Small intestine (tissue), 7 donors: ENCODE results near the gene DNAI4. TPM values are rescaled to one million over a fixed set of nuclear protein-coding genes. Genes with fewer than 3 reads are reported as not detected.
A peak's percentile ranks its signal among the peaks of the same experiment; 100 is the strongest.
"Not testable (repeated sequence)": the region's sequence is repeated elsewhere in the genome, so short reads cannot be mapped to it uniquely, and the experiment has no call there.

Source experiments
- DNase-seq, 2 donors: peaks; one replicate each; pipeline versions ENCODE4 v3.0.0 to v3.0.0-alpha.2; 2013
- FAIRE-seq: peaks from 2 replicates; lab custom pipeline; 2012; peaks lifted over from hg19 to GRCh38; lab: Jason Lieb, UNC
- H3K27ac ChIP-seq, 3 donors: one replicate each; pipeline ENCODE4 v1.5.1; 2013; ENCODE audit warnings: low read length in 2 of 3, mild to moderate bottlenecking in 2 of 3, control low read depth in 1 of 3, inconsistent platforms in 1 of 3, low read depth in 1 of 3, moderate library complexity in 1 of 3
- H3K27me3 ChIP-seq, 3 donors: one replicate each; pipeline ENCODE4 v1.6.1; 2013; ENCODE audit warnings: low read length in 3 of 3, inconsistent platforms in 1 of 3; ENCODE audit not compliant: control insufficient read depth in 3 of 3, insufficient read depth in 3 of 3
- H3K36me3 ChIP-seq, 3 donors: one replicate each; pipeline ENCODE4 v1.6.1; 2013; ENCODE audit warnings: low read length in 3 of 3, inconsistent platforms in 1 of 3, low read depth in 1 of 3, mild to moderate bottlenecking in 1 of 3, moderate library complexity in 1 of 3; ENCODE audit not compliant: control insufficient read depth in 3 of 3, insufficient read depth in 2 of 3
- H3K4me1 ChIP-seq, 3 donors: one replicate each; pipeline ENCODE4 v1.6.1; 2013; ENCODE audit warnings: low read length in 2 of 3, inconsistent platforms in 1 of 3, low read depth in 1 of 3, mild to moderate bottlenecking in 1 of 3, moderate library complexity in 1 of 3; ENCODE audit not compliant: control insufficient read depth in 3 of 3, insufficient read depth in 2 of 3
- H3K4me3 ChIP-seq, 3 donors: one replicate each; pipeline ENCODE4 v1.5.1; 2013; ENCODE audit warnings: low read length in 3 of 3, control low read depth in 1 of 3, inconsistent platforms in 1 of 3, low read depth in 1 of 3, mild to moderate bottlenecking in 1 of 3, moderate library complexity in 1 of 3
- H3K9me3 ChIP-seq, 2 donors: one replicate each; pipeline ENCODE4 v1.6.1; 2013; ENCODE audit warnings: low read depth in 1 of 2, low read length in 1 of 2; ENCODE audit not compliant: control insufficient read depth in 2 of 2, insufficient read depth in 1 of 2
- WGBS, 3 donors: extraction: QIAGEN DNeasy Blood & Tissue Kit; methylation state at CpG; one replicate each; pipeline ENCODE4 v1.1.7; 2013; 5-methylcytosine and 5-hydroxymethylcytosine counted together
- polyA plus RNA-seq, 4 donors: library from polyadenylated mRNA; stranded (reverse) in 3 of 4; unstranded in 1 of 4; fragments of 200-250 nt in 3 of 4; fragments of 120-200 nt in 1 of 4; gene quantifications; one replicate each; pipeline versions ENCODE4 v1.2.1 to v1.2.3, GENCODE V29; 2013
- donor health status: healthy with polysubstance abuse.
- donor health status: control.
- donor health status: control.
- donor health status: Bipolar disorder and iron deficiency.
- donor health status: healthy.

Gene DNAI4
- polyA plus RNA-seq, 4 donors = 0.54 to 3.4 (median 0.96) TPM

DNA sequence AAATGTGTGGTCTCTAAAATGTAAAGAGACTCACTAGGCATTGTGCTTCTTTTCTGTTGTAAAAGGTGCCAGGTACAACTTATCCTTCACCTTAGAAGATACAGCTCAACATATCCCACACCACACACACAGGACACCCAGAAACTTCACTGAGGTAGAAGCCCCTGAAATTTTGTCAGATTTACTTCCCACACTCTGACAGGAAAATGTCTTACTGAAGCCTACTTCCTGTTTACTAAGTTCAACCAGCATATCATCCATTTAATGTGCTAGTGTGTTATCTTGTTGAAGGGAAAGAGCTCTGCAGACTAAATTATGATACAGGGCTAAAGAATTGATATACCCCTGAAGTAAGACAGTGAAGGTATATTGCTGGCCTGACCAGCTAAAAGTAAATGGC is 83.7 kb downstream of the DNAI4 start:
- H3K27ac ChIP-seq = no peak overlapping the region
- no peaks in the 10 kb centered on the region for H3K27me3 ChIP-seq
- H3K9me3 ChIP-seq = no peaks in the 10 kb centered on the region
- peaks cover 0 to 3% (median 0%) of the 10 kb centered on the region in 3 donors for H3K4me1 ChIP-seq
- H3K4me3 ChIP-seq = no peak overlapping the region
- FAIRE-seq = no peak
- no peak for DNase-seq
- H3K36me3 ChIP-seq = no peaks in the 10 kb centered on the region

DNA sequence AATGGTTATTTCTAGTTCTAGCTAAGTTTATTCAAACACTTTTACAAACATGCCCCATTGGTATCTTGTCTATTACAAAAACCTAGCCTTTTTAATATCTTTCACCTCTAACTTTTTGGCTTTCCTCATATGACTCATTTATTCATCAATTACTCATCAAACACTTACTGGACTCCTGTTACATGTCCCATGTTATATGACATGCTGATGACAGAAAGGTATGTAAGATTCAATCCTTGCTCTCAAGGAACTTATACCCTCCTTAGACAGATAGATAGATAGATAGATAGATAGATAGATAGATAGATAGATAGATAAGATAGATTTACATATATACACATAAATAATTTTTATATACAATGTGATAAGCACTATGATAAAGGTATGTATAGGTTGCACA is 89.7 kb downstream of the DNAI4 start:
- no peak for FAIRE-seq
- Histone ChIP-seq H3K36me3 (no peaks in the 10 kb centered on the region), H3K27me3 (no peaks in the 10 kb centered on the region), H3K27ac (no peak overlapping the region), H3K4me1 (no peaks in the 10 kb centered on the region), H3K9me3 (no peaks in the 10 kb centered on the region), H3K4me3 (no peak overlapping the region)
- no peak for DNase-seq

DNA sequence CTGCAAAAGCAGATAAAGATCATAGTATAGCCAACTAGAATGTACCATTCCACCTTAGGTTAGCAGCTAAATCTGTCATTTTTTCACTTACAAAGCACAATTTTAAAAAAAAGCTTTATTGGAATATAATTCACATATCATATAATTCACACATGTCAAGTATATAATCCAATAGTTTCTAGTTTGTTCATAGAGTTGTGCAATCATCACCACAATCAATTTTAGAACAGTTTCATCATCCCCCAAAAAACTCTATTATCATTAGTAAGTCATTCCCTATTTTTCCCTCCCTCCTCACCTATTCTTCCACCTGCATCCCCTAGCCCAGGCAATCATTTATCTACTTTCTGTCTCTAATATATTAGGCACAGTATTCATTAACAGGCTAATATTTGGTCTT is 91.5 kb downstream of the DNAI4 start:
- Histone ChIP-seq H3K4me1 (no peaks in the 10 kb centered on the region), H3K36me3 (no peaks in the 10 kb centered on the region), H3K9me3 (no peaks in the 10 kb centered on the region), H3K27me3 (no peaks in the 10 kb centered on the region), H3K27ac (no peak overlapping the region), H3K4me3 (no peak overlapping the region)
- FAIRE-seq (peak; percentile 10), DNase-seq (no peak)

DNA sequence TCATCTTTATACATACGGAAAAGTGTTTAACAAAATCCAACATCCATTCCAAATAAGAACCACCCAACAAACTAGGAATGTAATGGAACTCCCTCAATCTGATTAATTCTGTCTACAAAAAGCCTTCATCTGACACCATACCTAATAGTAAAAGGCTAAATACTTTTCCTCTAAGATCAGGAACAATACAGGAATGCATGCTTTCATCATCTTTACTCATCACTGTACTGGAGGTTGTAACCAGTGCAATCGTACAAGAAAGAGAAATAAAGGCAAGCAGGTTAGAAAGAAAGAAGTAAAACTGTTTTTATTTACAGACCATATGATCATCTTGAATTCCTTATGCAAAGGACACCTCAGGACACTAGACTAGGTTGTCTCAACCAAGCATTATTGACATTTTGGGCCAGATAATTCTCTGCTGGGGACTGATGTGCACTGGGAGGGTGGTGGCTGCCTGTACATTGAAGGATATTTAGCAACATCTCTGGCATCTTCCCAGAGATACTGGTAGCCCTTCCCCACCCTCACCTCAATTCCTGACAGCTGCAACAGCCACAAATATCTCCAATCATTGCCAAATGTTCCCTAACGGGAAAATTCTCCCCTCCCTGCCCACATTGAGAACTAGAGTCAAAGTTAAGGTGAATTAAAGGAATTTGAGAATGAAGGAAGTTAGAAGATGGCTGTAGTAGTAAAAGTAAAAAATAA is 93.0 kb downstream of the DNAI4 start:
- H3K4me3 ChIP-seq = no peak overlapping the region
- no peak for DNase-seq
- H3K9me3 ChIP-seq = no peaks in the 10 kb centered on the region
- no peak for FAIRE-seq
- H3K27ac ChIP-seq = no peak overlapping the region
- H3K36me3 ChIP-seq = no peaks in the 10 kb centered on the region
- H3K4me1 ChIP-seq = no peaks in the 10 kb centered on the region
- H3K27me3 ChIP-seq = no peaks in the 10 kb centered on the region
- 72 to 82% (median 75%) methylated on average over 3 of the region's 3 CpGs for WGBS, 3 donors

DNA sequence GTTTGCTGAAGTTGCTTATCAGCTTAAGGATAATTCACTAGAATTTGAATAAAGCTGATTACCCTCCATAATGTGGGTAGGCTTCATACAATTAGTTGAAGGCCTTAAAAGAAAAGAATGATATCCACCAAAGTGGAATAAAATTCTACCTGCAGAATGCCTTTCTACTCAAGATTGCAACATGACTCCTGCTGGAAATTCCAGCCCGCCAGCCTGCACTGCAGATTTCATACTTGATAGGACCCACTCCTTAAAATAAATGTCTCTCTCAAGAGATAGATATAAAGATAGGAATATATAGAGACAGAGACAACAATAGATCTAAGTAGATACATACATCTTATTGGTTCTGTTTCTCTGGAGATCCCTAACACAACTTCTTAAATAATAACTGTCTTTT is 99.9 kb downstream of the DNAI4 start:
- 97% methylated on average over 1 of the region's 1 CpG for WGBS, 3 donors
- no peak for FAIRE-seq

DNA sequence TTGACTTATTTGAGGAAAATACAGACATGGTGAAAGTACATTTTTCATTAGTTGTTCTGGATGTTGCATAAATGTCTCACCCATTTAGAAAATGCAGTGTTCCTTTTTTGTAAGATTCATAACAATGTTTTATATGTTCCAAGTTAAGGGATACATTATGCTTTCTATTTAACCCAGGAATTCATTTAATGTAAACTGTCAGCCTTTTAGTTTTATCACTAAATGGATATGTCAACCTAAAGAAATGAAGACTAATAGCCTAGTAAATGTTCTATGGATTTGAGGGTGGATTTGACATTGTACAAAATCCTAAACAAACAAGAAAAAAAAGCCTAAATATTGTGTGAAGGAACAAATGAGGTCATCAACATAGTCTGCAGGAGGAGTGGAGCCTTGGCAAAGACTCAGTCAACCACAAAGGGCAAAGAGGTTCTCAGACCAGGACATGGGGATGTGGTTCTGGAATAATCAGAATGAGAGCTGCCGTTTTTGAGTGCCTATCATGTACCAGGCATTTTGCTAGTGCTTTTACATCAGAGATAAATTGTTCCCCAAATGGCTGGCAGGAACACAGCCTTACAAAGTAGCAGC is 114.8 kb downstream of the DNAI4 start:
- no peak for DNase-seq
- Histone ChIP-seq H3K27me3 (no peaks in the 10 kb centered on the region), H3K9me3 (no peaks in the 10 kb centered on the region), H3K4me1 (no peaks in the 10 kb centered on the region), H3K36me3 (no peaks in the 10 kb centered on the region), H3K27ac (no peak overlapping the region), H3K4me3 (no peak overlapping the region)
- WGBS, 3 donors = 62 to 78% (median 70%) methylated on average over 1 of the region's 1 CpG
- no peak for FAIRE-seq

More for the DNA sequence above, 99.9 kb downstream of the DNAI4 start:
- DNase-seq = no peak
- Histone ChIP-seq H3K4me3 (no peak overlapping the region), H3K4me1 (no peaks in the 10 kb centered on the region), H3K36me3 (no peaks in the 10 kb centered on the region), H3K27ac (no peak overlapping the region), H3K27me3 (no peaks in the 10 kb centered on the region), H3K9me3 (no peaks in the 10 kb centered on the region)

DNA sequence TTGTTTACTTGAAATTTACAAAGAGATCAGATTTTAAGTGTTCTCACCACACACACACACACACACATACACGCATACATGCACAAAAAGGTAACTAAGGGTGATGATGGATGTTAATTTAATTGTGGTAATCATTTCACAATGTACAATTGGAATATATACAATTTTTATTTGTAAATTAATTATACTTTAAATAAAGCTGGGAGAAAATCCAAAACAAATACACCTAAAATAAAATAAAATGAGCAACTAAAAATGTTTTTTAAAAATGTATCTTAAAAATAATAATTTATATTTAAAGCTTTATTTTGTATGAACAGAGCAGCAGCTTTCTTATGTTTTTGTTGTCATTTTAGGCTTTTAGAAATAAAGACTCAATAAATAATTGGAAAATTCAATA is 115.4 kb downstream of the DNAI4 start:
- Histone ChIP-seq H3K27me3 (no peaks in the 10 kb centered on the region), H3K4me3 (no peak overlapping the region), H3K4me1 (no peaks in the 10 kb centered on the region), H3K36me3 (no peaks in the 10 kb centered on the region), H3K27ac (no peak overlapping the region), H3K9me3 (no peaks in the 10 kb centered on the region)
- FAIRE-seq = peak; percentile 33
- no peak for DNase-seq
- 79 to 96% (median 84%) methylated on average over 1 of the region's 1 CpG for WGBS, 3 donors

DNA sequence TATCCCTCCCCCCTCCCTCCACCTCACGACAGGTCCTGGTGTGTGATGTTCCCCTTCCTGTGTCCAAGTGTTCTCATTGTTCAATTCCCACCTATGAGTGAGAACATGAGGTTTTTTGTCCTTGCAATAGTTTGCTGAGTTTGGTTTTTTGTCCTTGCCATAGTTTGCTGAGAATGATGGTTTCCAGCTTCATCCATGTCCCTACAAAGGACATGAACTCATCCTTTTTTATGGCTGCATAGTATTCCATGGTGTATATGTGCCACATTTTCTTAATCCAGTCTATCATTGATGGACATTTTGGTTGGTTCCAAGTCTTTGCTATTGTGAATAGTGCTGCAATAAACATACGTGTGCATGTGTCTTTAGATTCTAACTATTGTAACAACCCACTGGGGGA is 128.8 kb downstream of the DNAI4 start:
- not testable (repeated sequence) for H3K36me3 ChIP-seq, H3K27me3 ChIP-seq, FAIRE-seq, DNase-seq, H3K9me3 ChIP-seq, H3K4me3 ChIP-seq, H3K4me1 ChIP-seq, H3K27ac ChIP-seq
- 86 to 94% (median 93%) methylated on average over 2 of the region's 2 CpGs for WGBS, 3 donors
